RCC 7860 (cell line): Measurements from ENCODE around the gene BICD1.
A peak's percentile ranks its signal among the peaks of the same experiment; 100 is the strongest.

Source experiments
- DNase-seq: peaks from one replicate; pipeline ENCODE4 v3.0.0-alpha.2; 2015; ENCODE audit warnings: low spot score
- FAIRE-seq: peaks from 2 replicates; lab custom pipeline; 2012; peaks lifted over from hg19 to GRCh38; lab: Jason Lieb, UNC

Gene BICD1

DNA sequence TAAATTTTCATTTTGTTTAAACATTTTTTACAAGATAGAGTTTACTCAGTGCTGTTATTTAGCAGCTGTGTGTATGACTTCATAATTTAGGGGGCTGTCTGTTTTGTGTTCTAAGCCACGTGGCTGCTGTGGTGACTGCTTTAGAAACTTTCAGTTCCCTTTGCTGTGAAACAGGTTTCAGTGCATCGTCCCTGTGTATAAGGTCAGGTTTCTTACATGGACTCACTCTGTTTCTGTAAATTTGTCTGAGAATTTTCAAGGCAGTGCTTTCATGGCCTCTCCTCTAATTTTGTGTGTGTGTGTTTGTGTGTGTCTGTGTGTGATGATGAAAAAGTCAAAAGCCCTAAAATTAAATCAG lies 32.4 kb downstream of the BICD1 start:
- no peak for DNase-seq
- no peak for FAIRE-seq

DNA sequence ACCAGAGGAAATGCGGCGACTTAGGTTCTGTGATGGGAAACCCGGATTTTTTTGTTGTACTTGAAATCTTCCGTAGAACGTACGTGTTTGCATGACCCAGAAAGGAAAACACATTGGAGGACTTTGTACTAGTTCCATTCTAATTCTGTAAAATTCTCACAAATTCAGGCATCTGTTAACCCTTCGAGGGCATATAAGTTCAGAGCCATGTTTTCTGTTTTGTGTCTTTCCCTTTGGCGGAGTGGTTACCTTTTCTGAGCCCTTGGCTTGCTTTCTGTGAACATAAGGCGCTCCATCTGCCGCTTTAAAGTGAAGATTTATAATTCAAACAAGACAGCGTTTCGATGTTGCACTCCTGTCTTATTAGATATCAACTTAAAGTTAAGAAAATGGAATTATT lies 34.2 kb downstream of the BICD1 start:
- FAIRE-seq = no peak
- no peak for DNase-seq

DNA sequence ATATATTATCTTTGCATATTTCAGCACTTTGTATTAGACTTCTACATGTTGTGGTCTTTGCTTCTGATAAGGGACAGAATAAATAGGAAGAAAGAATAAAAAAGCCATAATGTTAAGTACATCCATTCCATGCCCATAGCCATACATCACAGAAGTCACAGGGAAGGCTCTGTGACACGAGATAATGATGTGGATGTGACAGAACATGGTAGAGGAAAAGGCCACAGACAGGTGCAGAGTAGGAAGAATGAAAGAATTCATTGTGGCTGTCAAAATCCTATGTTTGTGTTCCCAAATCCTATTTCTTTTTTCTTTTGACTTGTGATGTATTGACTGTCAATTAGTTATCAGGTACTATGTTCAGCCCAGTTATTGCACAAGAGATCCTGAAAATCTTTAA lies 38.4 kb downstream of the BICD1 start:
- FAIRE-seq = no peak

DNA sequence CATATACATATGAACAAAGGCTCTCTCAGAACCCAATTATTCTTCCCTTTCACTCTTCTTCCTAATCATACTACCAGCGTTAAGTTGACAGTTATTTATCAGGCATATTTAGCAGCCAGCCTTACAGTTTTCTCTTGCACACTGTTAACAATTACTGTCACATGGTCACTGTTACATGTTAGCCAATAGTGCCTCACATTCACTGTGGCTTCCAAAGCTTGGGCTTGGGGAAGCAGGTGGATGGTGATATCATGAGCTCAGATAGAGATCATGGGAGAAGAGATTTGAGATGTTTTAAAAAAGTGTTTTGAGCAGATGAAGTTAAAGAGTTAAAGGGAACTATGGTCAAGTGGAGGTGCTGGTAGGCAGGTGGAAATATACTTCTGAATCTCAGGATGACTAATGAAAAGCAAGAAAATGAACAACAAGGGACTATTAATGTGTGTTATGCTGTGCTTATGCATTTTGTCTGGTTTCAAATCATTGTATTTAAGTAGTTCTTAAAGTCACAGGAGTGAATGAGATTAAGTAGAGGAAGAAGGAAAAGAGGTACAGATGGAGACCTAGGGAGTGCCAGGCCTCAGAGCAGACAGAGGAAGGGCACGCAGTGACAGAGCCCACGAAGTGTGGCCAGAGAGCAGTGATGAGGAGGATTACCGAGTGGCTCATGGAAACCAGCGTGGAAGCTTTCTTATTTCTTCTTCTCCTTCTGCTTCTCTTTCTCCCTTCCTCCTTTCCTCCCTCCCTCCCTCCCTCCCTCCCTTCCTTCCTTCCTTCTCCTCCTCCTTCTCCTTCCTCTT lies 39.6 kb downstream of the BICD1 start:
- FAIRE-seq = no peak

More for the DNA sequence above, 38.4 kb downstream of the BICD1 start:
- no peak for DNase-seq

DNA sequence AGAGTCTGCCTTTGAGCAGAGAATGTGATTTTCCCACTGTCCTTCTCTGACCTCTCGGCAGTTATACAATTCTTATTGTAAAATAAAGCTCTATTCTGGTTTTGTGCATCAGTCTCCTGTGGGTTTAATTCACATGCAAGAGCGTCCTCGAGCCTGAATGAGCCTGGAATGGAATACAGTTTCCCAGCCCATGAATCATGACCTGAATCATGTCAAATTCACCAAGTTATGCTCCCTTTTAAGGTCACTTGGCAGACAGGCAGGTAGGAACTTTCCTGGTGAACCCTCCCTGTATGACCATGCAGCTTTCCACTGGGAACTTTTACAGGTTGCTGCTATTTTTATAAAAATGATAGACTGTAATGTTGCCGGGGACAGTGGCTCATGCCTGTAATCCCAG lies 41.7 kb downstream of the BICD1 start:
- FAIRE-seq = peak; percentile 75

More for the DNA sequence above, 39.6 kb downstream of the BICD1 start:
- no peak for DNase-seq

DNA sequence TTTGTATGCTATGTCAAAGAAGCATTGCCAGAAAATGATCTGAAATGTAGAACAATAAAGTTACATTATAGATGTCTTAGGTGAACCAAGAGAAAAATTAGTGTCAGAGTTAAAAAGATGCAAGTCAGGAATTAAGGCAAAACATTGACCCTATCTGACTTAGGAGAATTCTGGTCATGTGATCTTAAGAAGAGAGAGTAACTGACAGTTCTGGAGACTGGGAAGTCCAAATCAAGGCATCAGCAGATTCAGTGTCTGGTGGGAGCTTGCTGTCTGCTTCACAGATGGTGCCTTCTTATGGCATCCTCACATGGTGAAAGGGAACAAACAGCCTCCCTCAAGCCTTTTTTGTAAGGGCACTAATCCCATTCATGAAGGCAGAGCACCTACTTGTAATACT lies 42.8 kb downstream of the BICD1 start:
- no peak for DNase-seq
- FAIRE-seq = no peak

More for the DNA sequence above, 41.7 kb downstream of the BICD1 start:
- peak; percentile 69 for DNase-seq

DNA sequence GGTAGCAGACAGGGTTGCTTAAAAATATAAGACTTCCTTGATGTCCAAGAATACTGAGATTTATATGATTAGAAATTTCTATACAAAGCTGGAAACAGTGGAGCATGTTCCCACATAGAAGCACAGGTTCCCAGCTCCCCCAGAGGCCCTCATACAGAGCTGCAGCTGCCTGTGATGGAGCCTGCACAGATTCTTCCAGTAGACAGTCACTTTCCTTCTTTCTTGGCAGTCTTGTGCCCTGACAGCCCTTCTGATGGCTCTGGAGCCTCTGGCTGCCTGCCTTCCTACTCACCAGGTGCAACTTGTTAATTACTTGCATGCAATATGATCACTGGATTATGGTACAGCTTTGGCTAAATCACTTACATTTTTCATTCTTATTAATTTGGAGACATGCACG lies 44.4 kb downstream of the BICD1 start:
- no peak for FAIRE-seq
- no peak for DNase-seq

DNA sequence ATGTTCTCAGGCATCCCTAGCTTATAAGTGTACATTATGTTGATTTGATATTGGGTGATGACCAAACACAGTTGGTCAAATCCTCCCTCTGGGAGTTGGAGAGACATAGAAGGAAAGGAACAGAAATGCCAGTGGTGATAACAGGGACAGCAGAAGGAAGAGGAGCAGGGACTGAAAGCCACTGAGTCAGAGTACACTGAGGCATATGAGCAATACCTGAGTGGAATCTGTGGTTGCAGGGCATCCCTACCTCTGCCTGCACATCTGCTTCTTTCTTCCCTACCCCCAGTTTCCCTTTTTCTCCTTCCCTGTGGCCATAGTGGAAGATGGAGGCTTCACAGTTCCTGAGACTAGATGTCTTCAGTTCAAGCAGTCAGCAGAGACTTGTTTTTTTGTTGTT lies 44.9 kb downstream of the BICD1 start:
- no peak for DNase-seq
- FAIRE-seq = no peak

DNA sequence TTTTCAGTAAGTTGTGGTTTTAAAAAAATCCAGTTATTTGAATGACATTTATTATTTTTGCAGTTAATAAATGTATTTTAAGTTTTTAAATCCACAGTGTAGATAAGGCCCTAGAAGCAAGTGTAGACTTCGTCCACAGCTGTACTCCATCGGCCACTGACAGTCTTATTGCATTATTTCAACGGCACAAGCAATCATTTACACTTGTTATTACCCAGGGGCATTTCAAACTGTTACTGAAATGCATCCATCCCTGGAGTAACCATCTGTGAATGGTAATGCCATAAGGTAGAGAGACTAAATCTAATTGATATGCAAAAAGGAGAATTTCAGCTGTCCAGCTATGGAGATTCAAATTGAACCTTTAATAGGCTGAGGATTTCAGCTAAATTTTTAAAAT lies 48.4 kb downstream of the BICD1 start:
- FAIRE-seq (no peak), DNase-seq (no peak)

DNA sequence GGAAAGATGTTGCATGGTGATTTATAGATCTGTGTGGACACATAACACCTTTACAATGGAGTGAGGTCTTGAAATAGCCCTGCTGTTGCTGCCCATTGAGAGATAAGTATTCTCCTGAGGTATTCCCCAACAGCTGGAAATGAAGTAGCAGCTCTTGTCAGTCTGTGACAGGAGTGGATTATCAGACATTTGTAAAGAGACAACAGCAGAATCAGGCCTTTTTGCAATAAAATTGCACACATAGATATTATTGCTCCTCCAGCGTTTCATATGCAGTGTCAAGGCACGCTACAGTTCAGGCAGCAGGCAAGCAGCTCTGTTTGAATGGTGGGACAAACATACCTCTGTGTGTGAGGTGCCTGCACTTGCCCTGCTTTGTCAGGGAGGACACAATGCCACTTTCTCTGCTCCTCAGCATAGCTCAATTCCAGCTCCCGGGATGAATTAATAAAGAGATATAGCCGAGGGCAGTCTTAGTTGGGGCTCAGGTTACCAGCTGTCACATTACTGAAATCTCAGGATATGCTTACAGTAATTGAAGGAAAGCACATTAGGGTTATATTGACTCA lies 49.4 kb downstream of the BICD1 start:
- no peak for FAIRE-seq
- DNase-seq = no peak

DNA sequence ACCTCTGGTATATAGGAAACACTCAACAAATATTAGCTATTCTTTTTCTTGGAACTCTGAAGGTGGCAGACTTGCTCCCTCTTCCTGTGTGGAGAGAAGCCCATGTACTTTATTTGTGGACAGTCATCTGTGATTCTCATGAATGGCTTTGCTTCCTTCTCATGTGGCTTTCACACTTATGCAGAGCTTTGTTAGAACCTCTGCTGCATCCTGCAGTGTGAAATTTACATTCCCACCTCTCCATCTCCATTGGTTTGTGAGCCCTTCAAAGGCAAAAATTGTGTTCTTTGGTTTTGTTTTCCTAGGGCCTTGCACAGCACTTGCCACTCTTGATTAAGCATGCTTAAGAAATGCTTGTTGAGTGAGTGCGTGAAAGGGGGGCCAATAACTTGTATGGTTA lies 51.9 kb downstream of the BICD1 start:
- FAIRE-seq (no peak), DNase-seq (no peak)

DNA sequence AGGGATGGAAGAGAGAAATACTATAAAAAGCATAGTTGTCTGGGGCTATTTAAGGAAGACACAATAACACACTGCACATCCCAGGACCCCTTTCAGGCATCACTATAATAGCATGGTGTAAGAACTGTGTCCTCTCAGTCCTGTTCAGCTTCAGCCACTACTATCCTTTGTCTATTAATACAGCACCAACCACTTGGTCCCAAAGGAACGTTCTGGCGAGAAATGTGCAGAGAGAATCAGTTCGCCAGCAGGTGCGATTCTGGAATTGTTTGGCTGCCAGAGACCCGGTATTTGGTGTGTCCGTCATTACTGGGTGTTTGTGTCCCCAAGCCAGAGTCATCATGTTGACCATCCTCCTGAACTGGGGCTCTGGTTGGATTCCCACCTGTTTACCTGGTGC lies 52.7 kb downstream of the BICD1 start:
- FAIRE-seq = no peak
- DNase-seq = no peak

DNA sequence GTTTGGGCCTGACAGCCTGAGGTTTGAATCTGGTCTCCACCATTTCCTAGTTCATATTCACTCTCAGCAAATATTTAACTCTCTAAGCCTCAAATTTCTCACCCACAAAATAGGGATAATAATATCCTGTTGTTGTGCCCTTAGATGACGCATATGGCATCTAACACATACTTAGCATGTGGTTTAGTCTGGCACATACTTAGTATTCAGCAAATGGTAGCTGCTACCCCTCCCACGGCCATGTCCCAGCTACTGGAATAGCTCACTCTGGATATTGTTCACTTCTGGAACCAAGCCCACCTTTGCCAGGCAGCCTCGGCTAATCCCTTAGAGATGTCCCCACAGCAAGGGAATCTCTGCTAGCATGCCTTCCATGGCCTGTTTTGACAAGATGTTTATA lies 53.3 kb downstream of the BICD1 start:
- FAIRE-seq = no peak
- no peak for DNase-seq

DNA sequence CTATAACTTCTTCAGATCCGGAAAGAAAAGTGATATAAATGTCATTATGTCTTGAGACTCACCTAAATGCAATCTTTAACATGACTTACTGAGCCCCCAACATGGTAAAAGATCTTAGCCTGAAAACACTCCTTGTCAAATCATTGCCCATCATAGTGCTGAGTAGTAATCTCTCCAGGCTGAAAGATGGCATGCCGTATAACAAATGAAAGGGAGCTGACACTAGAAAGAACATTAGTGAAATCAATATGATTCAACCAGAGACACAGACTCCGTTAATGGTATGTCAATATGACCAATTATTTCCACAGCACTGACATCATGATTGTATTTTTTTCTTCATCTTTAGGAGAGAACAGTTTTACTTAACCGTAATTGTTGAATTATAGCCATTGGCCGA lies 54.4 kb downstream of the BICD1 start:
- FAIRE-seq (no peak), DNase-seq (no peak)

DNA sequence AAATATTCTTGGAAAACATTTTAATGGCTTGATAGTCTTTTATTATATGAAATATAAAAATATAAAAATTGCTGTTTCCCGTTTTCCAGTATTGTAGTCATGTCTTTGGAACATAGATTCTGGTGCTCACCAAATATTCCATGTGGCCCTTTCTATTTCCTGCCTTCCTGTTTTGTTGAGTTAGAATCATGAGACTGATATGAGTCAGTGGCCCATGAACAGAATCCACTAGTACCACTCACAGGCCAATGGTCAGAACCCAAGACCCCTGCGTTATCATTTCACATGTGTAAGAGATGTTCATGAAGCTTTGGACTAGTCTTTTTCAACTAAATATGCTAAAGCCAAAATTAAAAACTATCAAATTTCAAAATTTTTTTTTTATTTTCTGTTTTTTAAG lies 56.9 kb downstream of the BICD1 start:
- FAIRE-seq (no peak), DNase-seq (no peak)

DNA sequence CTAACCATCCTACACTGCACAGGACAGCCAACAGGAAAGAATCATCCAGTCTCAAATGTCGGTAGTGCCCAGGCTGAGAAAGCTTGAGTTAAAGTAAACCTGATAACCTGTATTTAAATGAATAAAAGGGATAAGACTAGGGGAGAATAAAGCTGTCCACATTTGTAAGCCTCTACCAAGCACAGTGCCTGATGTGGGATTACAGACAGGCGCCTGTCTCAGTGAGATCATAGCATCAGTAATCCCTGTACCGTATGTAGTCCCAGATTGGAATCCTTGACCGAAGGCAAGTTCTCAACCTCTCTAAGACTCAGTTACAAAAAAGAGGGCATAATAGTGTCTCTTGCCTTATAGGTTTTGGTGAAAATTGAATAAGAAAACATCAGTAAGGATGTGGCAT lies 59.9 kb downstream of the BICD1 start:
- DNase-seq (no peak), FAIRE-seq (no peak)

DNA sequence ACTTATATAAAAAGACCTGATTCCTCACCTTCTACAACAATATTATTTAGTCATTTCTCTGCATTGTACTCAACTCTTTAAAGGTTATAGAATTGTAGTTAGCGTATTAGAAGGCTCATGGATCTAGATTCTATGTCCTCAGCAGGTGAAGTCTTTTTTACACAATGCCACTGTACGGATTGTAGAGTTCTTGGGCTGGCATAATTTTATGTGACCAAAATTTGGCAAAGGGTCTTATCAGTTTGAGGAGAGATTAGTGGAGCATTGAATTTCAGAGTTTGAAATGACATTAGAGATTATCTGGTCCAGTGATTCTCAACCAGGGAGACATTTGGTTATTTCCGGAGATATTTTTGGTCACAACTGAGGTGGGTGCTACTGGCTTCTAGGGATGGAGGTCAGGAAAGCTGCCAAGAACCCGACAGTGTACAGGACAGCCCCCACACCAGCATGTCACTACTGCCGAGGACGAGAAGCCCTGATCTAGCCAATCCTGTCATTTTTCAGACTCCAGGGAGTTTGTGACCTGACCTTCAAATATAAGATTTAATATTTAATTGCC lies 63.9 kb downstream of the BICD1 start:
- peak; percentile 89 for FAIRE-seq
- DNase-seq = peak; percentile 29

DNA sequence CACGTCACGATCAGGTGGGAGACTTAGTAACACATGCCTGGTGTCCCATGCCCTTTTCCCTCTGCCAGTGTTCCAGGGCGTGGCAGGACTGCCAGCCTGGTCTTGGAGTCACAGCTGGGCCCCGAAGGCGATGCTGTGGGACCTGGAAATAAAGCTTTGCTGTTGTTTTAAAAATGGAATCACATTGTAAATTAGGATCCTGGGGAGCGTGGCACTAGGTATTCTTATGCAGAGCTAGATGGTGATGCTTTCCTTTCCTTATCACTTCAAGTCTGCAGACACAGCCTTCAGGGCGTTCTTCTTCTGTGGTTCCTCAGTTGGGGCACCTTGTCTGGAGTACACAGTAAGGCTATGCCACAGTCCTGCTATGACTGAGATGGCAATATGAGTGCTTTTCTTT lies 64.6 kb downstream of the BICD1 start:
- FAIRE-seq = no peak
- DNase-seq = no peak

DNA sequence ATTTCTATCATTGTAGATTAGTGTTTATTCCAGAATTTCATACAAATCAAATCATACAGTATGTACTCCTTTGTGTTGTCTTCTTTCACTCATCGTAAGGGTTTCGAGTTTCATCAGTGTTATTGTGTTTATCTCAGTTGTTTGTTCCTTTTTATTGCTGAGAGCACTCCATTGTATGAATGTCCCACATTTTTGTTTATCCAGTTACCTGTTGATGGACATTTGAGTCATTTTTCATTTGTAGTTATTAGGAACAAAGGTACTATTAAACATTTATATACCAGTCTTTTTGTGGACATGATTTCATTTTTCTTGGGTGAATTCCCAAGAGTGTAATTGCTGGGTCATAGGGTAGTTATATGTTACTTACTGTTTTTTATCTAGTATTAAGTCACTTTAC lies 70.0 kb downstream of the BICD1 start:
- FAIRE-seq = no peak
- DNase-seq = no peak

DNA sequence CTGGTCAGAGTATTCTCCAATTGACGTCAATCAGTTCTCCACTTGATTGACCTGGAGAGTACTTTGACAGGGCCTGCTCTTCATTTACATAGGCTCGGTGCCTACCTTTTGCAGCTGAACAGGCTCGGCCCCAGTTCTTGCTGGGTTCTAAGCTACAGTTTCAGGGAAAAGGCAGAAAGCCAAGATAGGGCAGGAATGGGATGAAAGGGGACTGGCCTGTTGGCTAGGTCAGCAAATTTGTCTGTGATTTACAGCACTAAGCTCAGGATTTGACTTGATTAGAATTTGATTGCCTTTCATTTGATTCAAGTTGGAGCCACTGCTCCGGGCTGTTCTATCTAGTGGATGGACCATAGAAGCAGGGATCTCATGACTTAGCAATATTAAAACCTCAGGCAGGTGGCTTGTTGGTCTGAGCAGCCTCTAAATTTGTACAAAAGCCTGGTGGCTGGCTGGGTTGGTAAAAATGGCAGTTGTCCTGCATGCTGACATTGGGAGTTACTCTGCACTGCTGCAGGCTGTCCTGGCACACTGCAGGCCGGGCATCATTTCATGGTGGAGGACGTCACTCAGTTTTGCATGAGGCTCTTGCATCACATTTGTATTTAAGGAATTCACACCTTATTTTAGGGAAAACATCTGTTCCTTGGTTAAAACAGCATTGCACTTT lies 71.8 kb downstream of the BICD1 start:
- FAIRE-seq (no peak), DNase-seq (no peak)

DNA sequence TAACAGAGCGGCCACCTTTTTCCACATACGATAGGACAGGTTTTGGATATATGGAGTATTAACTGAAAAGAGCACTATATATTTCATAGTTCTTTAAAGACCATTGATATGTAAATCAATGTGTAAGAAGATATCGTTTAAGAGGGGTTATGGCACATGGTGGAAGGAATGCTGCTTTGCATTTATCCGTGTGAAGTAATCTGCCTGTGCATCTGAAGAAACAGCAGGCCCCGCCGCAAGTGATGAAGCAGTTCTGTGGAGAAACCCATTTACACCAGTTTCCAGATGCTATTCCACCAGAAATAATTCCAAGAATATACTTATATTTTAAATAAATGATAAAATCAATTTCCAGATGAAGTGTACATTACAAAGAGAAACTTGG lies 72.4 kb downstream of the BICD1 start:
- FAIRE-seq (no peak), DNase-seq (no peak)
